Stimulated activated naive B cell treated with anti-CD40 and anti-IgM and Interleukin-4, amounts not matched to agents 10 μg/mL and 1 μg/mL and 100 μg/mL, for 72 hours (primary cell): ENCODE measurements around the gene SNAPC2.
"Not testable (repeated sequence)": the region's sequence is repeated elsewhere in the genome, so short reads cannot be mapped to it uniquely, and the experiment has no call there.

Source experiments
- ATAC-seq, 2 donors: fragments of 150-1000 bp; cut with Tn5 transposase; replicated peaks; 2 replicates each; pipeline ENCODE4 v1.10.0; 2021; ENCODE audit warnings: moderate library complexity in 1 of 2
- DNase-seq: peaks from one replicate; pipeline ENCODE4 v3.0.0; 2021
- H3K27ac Mint-ChIP-seq: one replicate; pipeline ENCODE4 v1.8.0; 2022; ENCODE audit warnings: mild to moderate bottlenecking, mixed read lengths
- H3K27me3 Mint-ChIP-seq, 2 donors: one replicate each; pipeline ENCODE4 v1.8.0; 2022; ENCODE audit warnings: mixed read lengths in 2 of 2
- H3K36me3 Mint-ChIP-seq, 2 donors: one replicate each; pipeline ENCODE4 v1.8.0; 2022; ENCODE audit warnings: mixed read lengths in 2 of 2, mild to moderate bottlenecking in 1 of 2
- H3K4me1 Mint-ChIP-seq, 2 donors: one replicate each; pipeline ENCODE4 v1.8.0; 2022; ENCODE audit warnings: mixed read lengths in 2 of 2, mild to moderate bottlenecking in 1 of 2
- H3K4me3 Mint-ChIP-seq, 2 donors: one replicate each; pipeline ENCODE4 v1.8.0; 2022; ENCODE audit warnings: mild to moderate bottlenecking in 2 of 2, mixed read lengths in 2 of 2, moderate library complexity in 1 of 2
- H3K9me3 Mint-ChIP-seq, 2 donors: one replicate each; pipeline ENCODE4 v1.8.0; 2022; ENCODE audit warnings: mixed read lengths in 2 of 2, mild to moderate bottlenecking in 1 of 2

The SNAPC2 gene

DNA sequence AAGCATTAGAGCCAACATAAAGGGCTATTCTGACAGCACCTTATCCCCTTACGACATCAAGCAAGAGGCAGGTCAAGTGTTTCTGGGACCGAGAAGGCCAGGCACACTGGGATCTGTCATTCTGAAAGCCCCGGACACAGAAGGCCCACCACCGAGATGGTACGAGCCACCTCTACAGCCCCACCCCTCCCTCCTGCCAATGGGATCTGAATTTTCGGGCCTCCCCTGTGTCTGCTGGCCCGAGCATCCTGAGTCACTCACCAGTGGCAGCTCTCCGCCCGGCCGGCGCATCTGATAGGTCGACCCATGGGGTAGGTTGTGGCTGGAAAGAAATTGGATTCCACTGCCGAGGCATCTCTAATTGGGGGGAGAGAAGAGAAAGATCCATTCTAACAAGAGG lies 20.7 kb downstream of the SNAPC2 start:
- peaks cover 25 to 27% of the 10 kb centered on the region in 2 donors for H3K36me3 Mint-ChIP-seq
- no peak for DNase-seq
- H3K27ac Mint-ChIP-seq = peak overlapping the region; percentile 66
- H3K4me1 Mint-ChIP-seq = peaks cover 18 to 44% of the 10 kb centered on the region in 2 donors
- ATAC-seq = no peak
- no peaks in the 10 kb centered on the region for H3K27me3 Mint-ChIP-seq
- H3K4me3 Mint-ChIP-seq = no peak overlapping the region
- no peaks in the 10 kb centered on the region for H3K9me3 Mint-ChIP-seq

DNA sequence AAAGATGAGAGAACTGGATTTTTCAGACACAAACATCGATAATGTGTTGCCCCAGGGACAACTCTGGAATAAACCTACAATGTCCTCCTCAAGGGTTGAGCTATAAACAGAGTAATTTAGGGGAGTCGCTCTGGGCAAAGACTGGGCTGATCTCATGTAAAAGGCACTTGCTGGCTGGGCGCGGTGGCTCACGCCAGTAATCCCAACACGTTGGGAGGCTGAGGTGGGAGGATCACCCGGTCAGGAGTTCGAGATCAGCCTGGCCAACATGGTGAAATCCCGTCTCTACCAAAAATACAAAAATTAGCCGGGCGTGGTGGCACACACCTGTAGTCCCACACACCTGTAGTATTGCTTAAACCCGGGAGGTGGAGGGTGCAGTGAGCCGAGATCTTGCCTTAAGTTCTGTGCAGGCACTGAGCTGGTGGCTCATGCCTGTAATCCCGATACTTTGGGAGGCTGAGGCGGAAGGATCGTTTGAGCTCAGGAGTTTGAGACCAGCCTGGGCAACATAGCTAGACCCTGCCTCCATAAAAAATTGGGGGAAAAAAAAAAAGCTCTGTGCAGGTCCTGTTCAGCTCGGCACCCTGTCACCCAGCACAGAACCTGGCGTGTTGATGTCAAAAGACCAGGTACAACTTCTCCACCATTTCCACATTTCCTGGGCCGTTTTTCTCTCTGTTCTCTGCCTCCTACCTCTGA lies 21.9 kb downstream of the SNAPC2 start:
- H3K36me3 Mint-ChIP-seq = peaks cover 17 to 22% of the 10 kb centered on the region in 2 donors
- peak overlapping the region; percentile 91 to 92 for H3K4me3 Mint-ChIP-seq
- no peak for DNase-seq
- H3K9me3 Mint-ChIP-seq = no peaks in the 10 kb centered on the region
- peak overlapping the region; percentile 42 for H3K27ac Mint-ChIP-seq
- peaks cover 18 to 50% of the 10 kb centered on the region in 2 donors for H3K4me1 Mint-ChIP-seq
- H3K27me3 Mint-ChIP-seq = no peaks in the 10 kb centered on the region
- no peak for ATAC-seq

DNA sequence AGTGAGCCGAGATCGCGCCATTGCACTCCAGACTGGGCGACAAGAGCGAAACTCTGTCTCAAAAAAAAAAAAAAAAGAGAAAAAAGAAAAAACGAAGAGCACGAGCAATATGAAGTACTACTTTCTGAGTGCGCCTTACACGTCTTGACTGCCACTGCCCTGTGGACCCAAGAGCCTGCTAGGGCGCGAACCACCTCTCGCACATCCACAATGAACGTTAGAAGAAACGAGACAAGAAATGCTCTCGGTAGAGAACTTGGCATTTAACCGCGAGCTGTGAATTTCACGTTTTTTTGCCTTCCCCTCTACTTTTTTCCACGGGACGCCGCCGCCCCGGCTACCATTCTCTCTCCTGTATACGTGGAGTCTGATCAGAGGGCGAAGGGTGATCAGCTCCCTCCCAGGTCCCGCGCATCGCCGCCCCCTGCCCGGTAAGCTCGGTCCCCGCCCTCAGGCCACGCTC lies 22.9 kb downstream of the SNAPC2 start:
- peaks cover 12 to 16% of the 10 kb centered on the region in 2 donors for H3K36me3 Mint-ChIP-seq
- H3K9me3 Mint-ChIP-seq = no peaks in the 10 kb centered on the region
- peak overlapping the region; percentile 91 to 92 for H3K4me3 Mint-ChIP-seq
- no peak for DNase-seq
- H3K27ac Mint-ChIP-seq = peak overlapping the region; percentile 99
- H3K4me1 Mint-ChIP-seq = peaks cover 17 to 50% of the 10 kb centered on the region in 2 donors
- ATAC-seq = peak; percentile 23 to 28
- no peaks in the 10 kb centered on the region for H3K27me3 Mint-ChIP-seq

DNA sequence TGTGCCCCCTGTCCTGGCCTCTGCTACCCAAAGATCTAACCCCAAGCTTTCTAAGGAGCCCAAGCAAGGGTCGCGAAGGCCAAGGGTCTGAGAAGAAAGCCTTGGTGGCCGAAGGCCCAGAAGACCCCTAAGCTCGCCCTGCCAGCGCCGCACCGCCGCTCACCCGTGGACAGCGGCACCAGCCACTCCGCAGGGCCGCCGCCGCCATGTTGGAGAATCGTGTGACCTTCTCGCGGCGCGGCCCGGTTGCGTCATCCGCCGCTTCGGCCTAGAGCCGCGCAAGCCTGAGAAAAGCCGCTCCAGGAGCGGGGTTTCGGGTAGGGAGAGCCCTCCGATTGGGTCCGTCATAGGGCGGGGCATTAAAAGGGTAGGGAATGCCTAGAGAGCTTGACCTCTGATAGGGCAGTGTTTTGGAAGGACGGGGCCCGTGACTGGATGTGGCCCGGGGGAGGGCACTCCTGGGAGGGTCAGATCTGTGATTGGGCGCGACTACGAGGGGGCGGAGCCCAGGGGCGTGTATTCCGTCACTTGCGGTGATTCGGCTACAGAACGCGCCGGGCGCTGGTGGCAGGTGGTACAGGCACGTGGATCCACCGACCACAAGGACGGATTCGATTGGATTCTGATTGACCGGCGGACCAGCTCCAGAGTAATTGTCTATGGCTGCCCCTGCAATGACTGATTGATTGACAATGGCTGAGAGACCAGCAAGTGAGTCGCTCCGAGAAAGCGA lies 23.5 kb downstream of the SNAPC2 start, which contains the start of gene TIMM44:
TSS of gene TIMM44 (minus strand) at position 223 of the 733 bp plus-strand sequence. CDS start at position 208, 15 bp downstream.
- peak; percentile 99 for DNase-seq
- ATAC-seq = peak; percentile 97
- Mint-ChIP-seq H3K27ac (peak within 1 kb of the TSS; percentile 99), H3K36me3 (peaks cover 12 to 15% of the 10 kb centered on the region in 2 donors), H3K4me1 (peaks cover 17 to 50% of the 10 kb centered on the region in 2 donors), H3K4me3 (peak within 1 kb of the TSS; percentile 91 to 92), H3K27me3 (no peaks in the 10 kb centered on the region), H3K9me3 (no peaks in the 10 kb centered on the region)

DNA sequence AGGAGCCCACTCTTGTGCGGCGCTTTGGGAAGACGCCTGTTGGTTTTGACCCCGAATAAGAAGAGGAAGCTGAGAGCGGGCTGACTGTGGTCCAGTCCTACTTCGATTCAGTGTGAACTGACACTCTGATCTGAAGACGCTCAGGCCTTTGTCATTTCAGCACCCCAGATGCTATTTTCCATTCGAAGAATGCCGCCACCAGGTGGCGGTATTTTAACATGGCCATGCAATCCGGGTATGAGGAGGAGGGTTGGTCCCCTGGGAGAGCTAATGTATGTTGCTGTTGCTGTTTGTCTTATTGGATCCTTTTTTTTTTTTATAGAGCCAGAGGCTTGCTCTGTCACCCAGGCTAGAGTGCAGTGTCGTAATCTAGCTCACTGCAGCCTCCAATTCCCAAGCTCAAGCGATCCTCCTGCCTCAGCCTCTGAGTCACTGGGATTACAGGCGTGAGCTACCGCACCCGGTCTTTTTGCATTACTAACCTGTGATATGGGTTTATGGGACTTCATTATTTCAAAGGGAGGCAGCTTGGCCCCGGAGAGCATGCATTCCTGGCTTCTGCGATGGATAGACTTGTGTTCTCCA lies 24.1 kb downstream of the SNAPC2 start:
- no peaks in the 10 kb centered on the region for H3K27me3 Mint-ChIP-seq
- H3K9me3 Mint-ChIP-seq = no peaks in the 10 kb centered on the region
- DNase-seq (peak; percentile 82), ATAC-seq (peak; percentile 57 to 63)
- H3K36me3 Mint-ChIP-seq = peaks cover 8 to 15% of the 10 kb centered on the region in 2 donors
- H3K4me3 Mint-ChIP-seq = peak overlapping the region; percentile 91 to 92
- H3K27ac Mint-ChIP-seq = peak overlapping the region; percentile 99
- H3K4me1 Mint-ChIP-seq = peaks cover 14 to 45% of the 10 kb centered on the region in 2 donors

DNA sequence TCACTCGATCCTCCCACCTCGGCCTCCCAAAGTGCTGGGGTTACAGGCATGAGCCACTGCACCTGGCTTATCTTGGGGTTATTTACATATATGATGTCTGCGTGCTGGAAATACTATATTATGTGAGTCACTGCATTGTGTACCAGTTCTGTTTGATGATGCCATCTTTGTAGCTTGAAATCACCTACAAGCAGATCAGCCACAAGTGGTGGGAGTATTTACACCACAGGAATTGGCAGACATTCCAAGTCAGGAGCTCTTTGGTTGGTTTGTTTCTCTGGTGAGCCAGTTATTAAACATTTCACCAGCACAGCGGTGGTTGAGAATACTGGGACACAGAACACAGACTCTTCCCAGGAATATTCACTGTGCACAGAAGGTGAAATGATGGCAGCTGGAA lies 27.8 kb downstream of the SNAPC2 start:
- peaks cover 9 to 28% of the 10 kb centered on the region in 2 donors for H3K4me1 Mint-ChIP-seq
- peaks cover 0 to 4% of the 10 kb centered on the region in 2 donors for H3K36me3 Mint-ChIP-seq
- no peak overlapping the region for H3K27ac Mint-ChIP-seq
- no peaks in the 10 kb centered on the region for H3K9me3 Mint-ChIP-seq
- H3K4me3 Mint-ChIP-seq = no peak overlapping the region
- DNase-seq = no peak
- no peak for ATAC-seq
- no peaks in the 10 kb centered on the region for H3K27me3 Mint-ChIP-seq

DNA sequence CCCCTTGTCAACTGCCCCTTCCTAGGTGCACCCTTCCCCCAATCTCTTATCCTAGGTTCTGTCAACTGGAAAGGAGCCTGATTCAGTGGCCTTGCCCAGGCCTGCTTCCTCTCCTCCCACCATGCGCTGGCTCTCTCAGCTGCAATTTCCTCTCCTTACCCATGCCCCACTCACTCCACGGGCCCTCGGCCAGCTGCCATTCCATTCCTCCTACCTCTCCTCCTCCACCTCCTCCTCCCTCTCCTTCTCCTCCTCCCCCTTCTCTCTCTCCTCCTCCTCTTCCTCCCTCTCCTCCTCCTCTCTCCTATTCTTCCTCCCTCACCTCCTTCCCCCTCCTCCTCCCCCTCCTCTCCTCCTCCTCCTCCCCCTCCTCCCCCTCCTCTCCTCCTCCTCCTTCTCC lies 32.9 kb downstream of the SNAPC2 start:
- Mint-ChIP-seq H3K27ac (no peak overlapping the region), H3K36me3 (peaks cover 11 to 14% of the 10 kb centered on the region in 2 donors), H3K9me3 (no peaks in the 10 kb centered on the region), H3K4me1 (peaks cover 0 to 5% of the 10 kb centered on the region in 2 donors), H3K27me3 (no peaks in the 10 kb centered on the region), H3K4me3 (no peak overlapping the region)
- no peak for DNase-seq
- no peak for ATAC-seq

DNA sequence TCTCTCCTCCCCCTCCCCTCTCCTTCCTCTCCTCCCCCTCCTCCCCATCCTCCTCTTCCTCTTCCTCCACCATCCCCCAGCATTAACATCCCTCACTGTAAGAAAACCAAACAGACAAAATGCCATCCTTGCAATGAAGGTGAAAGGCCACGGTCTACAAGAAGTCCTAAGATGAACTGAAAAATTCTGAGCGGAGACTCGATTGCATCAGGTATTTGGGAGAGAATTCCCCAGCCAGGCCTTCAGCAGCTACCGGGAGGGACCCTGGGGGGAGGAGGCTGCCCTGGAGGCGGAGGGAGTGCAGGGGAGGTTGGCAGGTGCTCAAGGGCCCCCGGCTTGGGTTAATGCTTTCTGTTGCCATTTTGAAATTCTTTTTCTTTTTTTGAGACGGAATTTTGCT lies 33.4 kb downstream of the SNAPC2 start:
- ATAC-seq (no peak), DNase-seq (no peak)
- Mint-ChIP-seq H3K36me3 (peaks cover 13 to 18% of the 10 kb centered on the region in 2 donors), H3K4me1 (peaks cover 0 to 5% of the 10 kb centered on the region in 2 donors), H3K4me3 (no peak overlapping the region), H3K9me3 (no peaks in the 10 kb centered on the region), H3K27me3 (no peaks in the 10 kb centered on the region), H3K27ac (peak overlapping the region; percentile 17)

DNA sequence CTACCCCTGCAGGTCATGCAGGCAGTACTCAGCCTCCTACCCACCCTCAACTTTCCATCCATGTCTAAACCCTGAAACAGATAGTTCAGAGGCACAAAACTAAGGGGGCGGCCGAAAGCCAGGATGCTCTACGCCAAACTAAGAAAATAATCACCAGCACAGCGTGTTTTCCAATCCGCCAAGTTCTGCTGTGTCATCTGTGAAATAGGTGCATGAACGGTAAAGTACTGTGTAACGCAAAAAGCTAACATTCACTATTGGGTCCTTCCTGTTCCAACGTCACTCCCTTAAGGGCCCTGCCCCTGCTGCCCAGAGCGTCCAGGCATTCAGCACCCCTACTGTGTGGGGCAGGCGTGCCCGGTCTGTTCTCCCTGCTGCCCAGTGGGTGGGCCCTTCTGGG lies 35.6 kb downstream of the SNAPC2 start:
- no peak overlapping the region for H3K4me3 Mint-ChIP-seq
- peaks cover 0 to 5% of the 10 kb centered on the region in 2 donors for H3K4me1 Mint-ChIP-seq
- no peak overlapping the region for H3K27ac Mint-ChIP-seq
- ATAC-seq (no peak), DNase-seq (no peak)
- no peaks in the 10 kb centered on the region for H3K9me3 Mint-ChIP-seq
- no peaks in the 10 kb centered on the region for H3K27me3 Mint-ChIP-seq
- H3K36me3 Mint-ChIP-seq = peaks cover 16 to 18% of the 10 kb centered on the region in 2 donors

DNA sequence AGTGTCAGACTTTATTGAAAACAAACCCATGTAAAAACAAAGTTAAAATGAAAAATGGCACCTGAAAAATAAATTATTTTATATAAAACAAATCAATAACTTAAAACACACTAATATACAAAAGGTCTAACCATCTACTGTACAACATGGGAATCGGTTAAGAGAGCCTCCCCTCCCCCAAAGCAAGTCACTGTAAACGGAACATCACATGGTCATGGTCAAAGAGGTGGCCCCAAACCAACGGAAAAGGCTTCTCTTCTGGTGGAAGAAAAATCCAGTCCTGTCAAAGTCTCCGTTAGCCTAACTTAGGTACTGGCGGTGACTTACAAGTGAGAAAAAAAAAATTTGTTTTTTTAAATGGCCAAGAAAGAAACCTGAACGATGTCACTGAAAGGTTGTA lies 39.1 kb downstream of the SNAPC2 start:
- H3K9me3 Mint-ChIP-seq = no peaks in the 10 kb centered on the region
- no peak overlapping the region for H3K27ac Mint-ChIP-seq
- peaks cover 20 to 31% of the 10 kb centered on the region in 2 donors for H3K36me3 Mint-ChIP-seq
- H3K4me1 Mint-ChIP-seq = peaks cover 0 to 3% of the 10 kb centered on the region in 2 donors
- ATAC-seq (no peak), DNase-seq (no peak)
- no peaks in the 10 kb centered on the region for H3K27me3 Mint-ChIP-seq
- no peak overlapping the region for H3K4me3 Mint-ChIP-seq

DNA sequence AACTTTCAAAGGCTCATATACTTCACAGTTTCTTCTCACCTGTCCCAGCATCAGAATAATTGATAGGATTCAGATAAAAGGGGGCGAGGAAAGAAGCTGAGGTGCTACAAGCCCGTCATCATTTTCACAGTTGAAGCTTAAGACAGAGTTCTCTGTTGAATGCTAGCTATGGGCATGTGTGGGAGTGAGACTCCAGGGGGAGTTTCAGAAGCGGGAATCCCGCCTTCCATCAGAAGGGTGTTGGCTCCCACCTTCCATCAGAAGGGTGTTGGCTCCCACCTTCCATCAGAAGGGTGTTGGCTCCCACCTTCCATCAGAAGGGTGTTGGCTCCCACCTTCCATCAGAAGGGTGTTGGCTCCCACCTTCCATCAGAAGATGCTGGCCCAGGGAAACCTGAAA lies 40.9 kb downstream of the SNAPC2 start:
- not testable (repeated sequence) for H3K27me3 Mint-ChIP-seq, H3K27ac Mint-ChIP-seq, H3K4me1 Mint-ChIP-seq, DNase-seq, ATAC-seq, H3K4me3 Mint-ChIP-seq, H3K9me3 Mint-ChIP-seq
- H3K36me3 Mint-ChIP-seq = peaks cover 25 to 38% of the 10 kb centered on the region in 2 donors

DNA sequence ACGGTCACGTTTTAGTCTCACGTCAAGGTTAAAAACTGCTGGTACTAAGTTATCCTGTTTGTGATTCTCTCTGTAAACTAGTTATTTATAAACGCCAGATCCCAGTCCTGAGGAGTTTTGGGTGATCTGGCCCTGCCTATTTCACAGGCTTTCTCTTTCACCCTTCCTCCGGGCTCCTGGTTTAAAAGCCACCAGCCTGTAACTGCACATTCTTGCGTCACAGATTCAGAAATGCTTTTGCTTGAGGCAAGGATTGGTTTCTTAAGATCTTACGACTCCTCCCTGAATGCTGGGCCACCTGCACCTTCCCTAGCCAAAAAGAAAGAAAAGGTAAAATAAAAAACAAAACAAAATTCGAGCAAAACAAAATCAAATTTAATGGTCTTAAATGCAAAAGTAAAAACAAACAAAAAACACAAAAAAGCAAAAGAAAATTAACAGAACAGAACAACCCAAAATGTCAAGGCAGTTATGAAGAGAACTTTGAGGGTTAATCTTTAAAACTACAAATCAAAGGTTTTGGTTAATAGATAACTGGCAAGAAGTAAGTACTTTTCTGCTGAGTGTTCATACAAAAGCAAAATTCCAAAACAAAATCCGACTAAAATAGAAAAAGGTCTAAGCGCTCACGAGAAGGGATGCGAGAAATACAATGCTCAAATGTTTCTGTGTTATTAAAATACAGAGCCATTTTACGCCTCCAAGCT lies 41.9 kb downstream of the SNAPC2 start:
- Mint-ChIP-seq H3K4me1 (no peaks in the 10 kb centered on the region), H3K27ac (no peak overlapping the region), H3K27me3 (no peaks in the 10 kb centered on the region), H3K36me3 (peaks cover 27 to 43% of the 10 kb centered on the region in 2 donors), H3K9me3 (no peaks in the 10 kb centered on the region), H3K4me3 (no peak overlapping the region)
- DNase-seq (no peak), ATAC-seq (no peak)

DNA sequence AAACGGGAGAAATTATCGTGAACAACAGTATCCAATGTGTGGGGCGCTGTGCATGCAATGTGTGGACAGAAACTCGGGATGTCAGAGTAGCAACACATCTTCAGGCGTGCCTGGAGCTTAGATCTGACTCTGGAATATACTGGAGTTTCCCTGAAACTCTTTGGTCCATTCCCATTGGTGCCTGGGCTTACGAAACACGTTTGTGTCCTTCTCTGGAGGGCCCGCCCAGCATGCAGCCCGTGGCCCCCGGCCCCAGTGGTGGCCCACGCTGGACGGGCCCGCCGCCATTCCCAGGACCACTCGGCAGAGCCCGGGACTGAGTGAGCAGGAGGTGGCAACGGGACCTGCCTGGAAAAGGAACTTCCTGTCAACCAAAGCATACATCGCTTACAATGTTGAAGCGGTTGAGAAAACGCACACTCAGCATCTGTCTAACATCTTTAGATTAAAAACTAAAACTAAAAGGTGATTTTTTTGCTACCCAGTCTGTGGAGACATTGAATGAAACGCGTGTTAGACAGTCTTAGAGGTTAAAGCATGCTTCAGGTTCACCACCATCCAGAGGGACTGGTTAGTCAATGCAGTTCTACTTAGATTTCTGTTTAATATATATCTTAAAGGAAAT lies 42.6 kb downstream of the SNAPC2 start:
- H3K27me3 Mint-ChIP-seq = no peaks in the 10 kb centered on the region

More for the DNA sequence above, 42.6 kb downstream of the SNAPC2 start:
- Mint-ChIP-seq H3K9me3 (no peaks in the 10 kb centered on the region), H3K27ac (no peak overlapping the region), H3K4me3 (no peak overlapping the region), H3K4me1 (no peaks in the 10 kb centered on the region), H3K36me3 (peaks cover 28 to 45% of the 10 kb centered on the region in 2 donors)
- no peak for DNase-seq
- ATAC-seq = no peak
